ENCODE data around the gene SLC1A6. TPM values are rescaled to one million over a fixed set of nuclear protein-coding genes. Genes with fewer than 3 reads are reported as not detected.

The SLC1A6 gene
- total RNA-seq, 2 donors from 2014 or later: not detected

Other genes starting within 250 kb of the SLC1A6 start
- gene ADGRE2, start 201.3 kb downstream of the SLC1A6 start, total RNA-seq: 1 to 10 TPM in 1 of 2 donors, under 1 TPM in 1; 0.88 to 1.4 TPM
- not detected for gene OR7A5, start 144.7 kb downstream of the SLC1A6 start, total RNA-seq
- not detected for gene OR7C1, start 144.7 kb downstream of the SLC1A6 start, total RNA-seq
- gene OR7A10, start 130.9 kb downstream of the SLC1A6 start, total RNA-seq: not detected
- gene OR7A17, start 93.7 kb downstream of the SLC1A6 start, total RNA-seq: not detected
- gene OR7C2, start 38.4 kb downstream of the SLC1A6 start, total RNA-seq: not detected
- not detected for gene CASP14, start 69.6 kb upstream of the SLC1A6 start, total RNA-seq
- gene OR1I1, start 102.3 kb upstream of the SLC1A6 start, total RNA-seq: not detected
- gene SYDE1, start 127.5 kb upstream of the SLC1A6 start, total RNA-seq: 10 to 100 TPM; 16.7 to 22.1 TPM
- gene NOTCH3, start 221.1 kb upstream of the SLC1A6 start, total RNA-seq: 10 to 100 TPM; 34.4 to 35.4 TPM

All from left cardiac atrium (tissue), 2 donors.